Upper lobe of right lung (tissue), 1 donor: Measurements from ENCODE around the gene KCNAB3. TPM values are rescaled to one million over a fixed set of nuclear protein-coding genes. Genes with fewer than 3 reads are reported as not detected.
A peak's percentile ranks its signal among the peaks of the same experiment; 100 is the strongest.

Experiments
- ATAC-seq: fragments of 200-7000 bp; cut with Tn5 transposase; one replicate; pipeline ENCODE4 v1.9.1; 2020; ENCODE audit warnings: mild to moderate bottlenecking, moderate library complexity
- DNase-seq: peaks from one replicate; pipeline ENCODE4 v3.0.0-alpha.2; 2020
- H3K27ac ChIP-seq: fragments of 200-600 bp; one replicate; pipeline ENCODE4 v1.8.0; 2022
- H3K27me3 ChIP-seq: fragments of 200-600 bp; one replicate; pipeline ENCODE4 v1.8.0; 2022; ENCODE audit warnings: mild to moderate bottlenecking
- H3K36me3 ChIP-seq: fragments of 200-600 bp; one replicate; pipeline ENCODE4 v1.8.0; 2022
- H3K4me1 ChIP-seq: fragments of 200-600 bp; one replicate; pipeline ENCODE4 v1.8.0; 2022
- H3K4me3 ChIP-seq: fragments of 200-600 bp; one replicate; pipeline ENCODE4 v1.8.0; 2022; ENCODE audit warnings: mild to moderate bottlenecking
- H3K9me3 ChIP-seq: fragments of 200-600 bp; one replicate; pipeline ENCODE4 v1.8.0; 2022
- CTCF ChIP-seq: fragments of 200-600 bp; IDR thresholded peaks from one replicate; pipeline ENCODE4 v1.8.0; 2022; ENCODE audit warnings: antibody characterized with exemption
- intact Hi-C: fragments of 100-400 bp; cut with DNase I; formaldehyde crosslinking; loops from one replicate; pipeline ENCODE4 v1.11.0; 2022
- total RNA-seq: library from RNA; stranded (reverse); fragmentation: NEBNext Ultra II Directional; extraction: Animal tissue kit (Norgen Biotek cat#: 25700); gene quantifications from one replicate; pipeline ENCODE4 v1.2.1, GENCODE V29; 2021
- donor health status: DM: no; HTN: yes; CAD: no; lungs with severe emphysema.

The KCNAB3 gene
- total RNA-seq, 1 donor from 2014 or later: 5.9 TPM

GRCh38 chr17:7927596-7927995, 2.1 kb downstream of the KCNAB3 start:
- intact Hi-C loops: no loop called here
- Histone ChIP-seq H3K27me3 (no peaks in the 10 kb centered on the region), H3K27ac (no peak overlapping the region), H3K4me1 (peaks cover 7% of the 10 kb centered on the region), H3K9me3 (no peaks in the 10 kb centered on the region), H3K36me3 (peaks cover 8% of the 10 kb centered on the region), H3K4me3 (no peak overlapping the region)
- DNase-seq (no peak), ATAC-seq (no peak)
- TF ChIP-seq CTCF: no peak

GRCh38 chr17:7922845-7923628, 6.6 kb downstream of the KCNAB3 start:
- H3K9me3 ChIP-seq: no peaks in the 10 kb centered on the region
- peak overlapping the region; percentile 72 for H3K27ac ChIP-seq
- intact Hi-C loops: no loop called here
- ATAC-seq: peak; percentile 96
- peaks cover 11% of the 10 kb centered on the region for H3K4me1 ChIP-seq
- no peaks in the 10 kb centered on the region for H3K27me3 ChIP-seq
- no peaks in the 10 kb centered on the region for H3K36me3 ChIP-seq
- TF ChIP-seq CTCF: no peak
- peak; percentile 93 for DNase-seq
- peak overlapping the region; percentile 54 for H3K4me3 ChIP-seq

- no peak for TF ChIP-seq CTCF
- Histone ChIP-seq H3K4me1 (peaks cover 11% of the 10 kb centered on the region), H3K4me3 (peak overlapping the region; percentile 54), H3K27ac (peak overlapping the region; percentile 72), H3K9me3 (no peaks in the 10 kb centered on the region), H3K27me3 (no peaks in the 10 kb centered on the region), H3K36me3 (no peaks in the 10 kb centered on the region)
- no peak for ATAC-seq
- intact Hi-C loops: no loop called here
- DNase-seq: no peak
Observed at GRCh38 chr17:7922269-7922844, 7.3 kb downstream of the KCNAB3 start.

- Histone ChIP-seq H3K27ac (peak overlapping the region; percentile 95), H3K4me3 (peak overlapping the region; percentile 62)
- intact Hi-C loops: no loop called here
Observed at GRCh38 chr17:7916808-7917207, 12.8 kb downstream of the KCNAB3 start.

GRCh38 chr17:7916385-7916682, 13.3 kb downstream of the KCNAB3 start:
- no peak for DNase-seq
- no peak for TF ChIP-seq CTCF
- Histone ChIP-seq H3K4me1 (peaks cover 22% of the 10 kb centered on the region), H3K9me3 (no peaks in the 10 kb centered on the region), H3K36me3 (peaks cover 11% of the 10 kb centered on the region), H3K27me3 (no peaks in the 10 kb centered on the region), H3K4me3 (peak overlapping the region; percentile 62), H3K27ac (peak overlapping the region; percentile 95)
- intact Hi-C loops: no loop called here
- ATAC-seq: no peak

More at GRCh38 chr17:7916808-7917207, 12.8 kb downstream of the KCNAB3 start:
- ATAC-seq (no peak), DNase-seq (no peak)
- H3K27me3 ChIP-seq: no peaks in the 10 kb centered on the region
- peaks cover 22% of the 10 kb centered on the region for H3K4me1 ChIP-seq
- no peak for TF ChIP-seq CTCF
- no peaks in the 10 kb centered on the region for H3K9me3 ChIP-seq
- peaks cover 6% of the 10 kb centered on the region for H3K36me3 ChIP-seq
